NCI-H748 (cell line): ENCODE data around the gene ENOX2.

Experiments
- DNase-seq: peaks from one replicate; lab custom pipeline; 2025; ENCODE audit not compliant: unreplicated experiment; lab: John Stamatoyannopoulos, UW

Gene ENOX2

DNA sequence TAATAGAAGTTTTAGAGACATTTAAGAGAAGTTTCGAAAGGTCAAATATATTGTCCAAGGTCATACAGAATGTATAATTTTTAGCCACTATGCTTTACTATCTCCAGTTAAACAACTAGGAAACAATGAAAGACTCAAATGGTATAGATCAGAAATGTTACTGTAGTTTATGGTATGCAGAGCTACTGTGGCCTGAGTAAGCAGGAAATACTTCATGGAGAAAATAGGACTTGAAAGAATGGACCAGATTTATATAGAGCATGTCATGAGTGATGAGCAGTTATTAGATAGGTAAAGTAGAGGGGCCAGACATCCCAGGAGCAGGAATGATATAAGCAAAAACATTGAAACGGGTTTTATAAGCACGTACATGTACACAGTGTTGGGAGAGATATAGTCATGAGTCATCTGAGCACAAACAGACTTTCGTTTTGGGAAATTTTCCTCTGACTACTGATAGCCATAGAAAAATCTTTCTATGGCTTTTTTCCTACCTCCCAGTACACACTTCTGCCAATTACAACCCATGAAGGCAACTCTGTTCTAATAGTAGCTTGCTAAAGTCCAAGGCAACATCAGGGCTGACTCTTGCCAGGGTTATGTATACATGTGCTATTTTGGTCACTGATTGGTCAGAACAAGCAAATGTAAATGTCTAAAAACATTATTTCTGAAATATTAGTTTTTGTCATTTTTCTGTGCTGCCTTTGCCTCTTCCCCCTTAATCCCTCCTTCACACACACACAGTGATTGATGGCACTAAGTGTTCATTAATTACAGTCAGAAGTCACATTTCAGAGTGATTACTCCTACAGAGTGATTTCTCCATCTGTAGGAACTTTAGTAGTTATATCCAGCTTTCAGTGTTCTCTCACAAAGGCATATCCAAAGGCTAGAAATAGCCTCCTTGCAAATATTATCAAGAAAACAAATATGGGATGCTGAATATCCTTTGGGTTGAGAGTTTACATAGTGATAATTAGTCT is 198.7 kb downstream of the ENOX2 start:
- no peak for DNase-seq

GRCh38 chrX:130702867-130703707 is 199.9 kb downstream of the ENOX2 start:
- no peak for DNase-seq

DNA sequence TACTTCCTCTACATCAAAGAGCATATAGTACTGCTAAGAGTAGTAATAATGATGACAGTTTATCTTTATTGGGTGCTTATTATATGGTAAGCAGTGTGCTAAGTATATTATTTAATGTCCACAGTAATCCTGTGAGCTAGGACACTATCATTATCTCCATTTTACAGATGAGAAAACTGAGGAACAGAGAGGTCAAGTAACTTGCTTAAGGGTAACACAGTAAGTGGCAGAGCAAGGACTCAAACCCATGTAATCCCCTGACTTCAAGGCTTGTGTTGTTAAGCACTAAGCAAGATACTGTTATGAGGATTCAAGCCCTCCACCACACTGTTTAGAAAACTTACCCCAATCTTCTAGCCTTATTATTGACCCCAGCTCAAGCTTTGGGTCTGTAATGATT is 202.4 kb downstream of the ENOX2 start:
- DNase-seq: no peak

GRCh38 chrX:130699618-130700017 is 203.4 kb downstream of the ENOX2 start:
- no peak for DNase-seq

DNA sequence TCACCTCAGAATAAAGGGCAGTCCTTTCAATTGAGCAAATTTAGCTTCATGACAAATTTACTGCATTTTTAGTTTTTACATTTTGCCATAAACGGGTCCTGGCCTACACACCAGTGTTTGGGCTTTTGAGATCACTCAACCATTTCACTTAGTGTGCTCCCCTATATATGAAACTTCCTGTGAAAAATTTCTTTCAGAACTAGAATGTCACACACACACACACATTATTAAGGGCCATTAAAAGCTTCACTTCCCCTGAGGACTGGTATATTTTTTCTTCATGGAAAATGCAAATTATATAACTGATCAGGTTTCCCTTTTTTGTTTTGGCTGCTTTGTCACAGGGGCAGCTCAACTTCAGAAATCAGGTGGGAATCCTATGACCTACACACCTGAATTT is 206.5 kb downstream of the ENOX2 start:
- no peak for DNase-seq

- DNase-seq: no peak
Measured at GRCh38 chrX:130695931-130696330, 207.1 kb downstream of the ENOX2 start.

DNA sequence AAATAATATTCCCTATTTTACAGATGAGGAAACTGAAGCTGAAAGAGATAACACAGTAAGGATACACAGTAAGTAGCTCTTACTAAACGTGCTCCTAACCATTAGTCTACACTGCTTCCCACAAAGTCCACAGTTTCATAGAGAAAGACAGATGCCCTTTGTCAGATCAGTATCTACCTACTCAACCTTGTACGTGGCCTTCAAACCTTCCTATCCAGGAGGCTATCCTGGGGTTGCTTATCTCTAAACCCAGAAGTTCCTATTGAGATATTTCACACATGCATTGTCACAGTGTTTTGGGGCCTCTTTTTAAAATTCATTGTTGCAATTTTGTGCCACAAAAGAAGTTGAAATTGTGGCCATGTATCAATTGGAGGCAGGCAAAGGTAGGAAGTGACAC is 208.0 kb downstream of the ENOX2 start:
- DNase-seq: no peak

- DNase-seq: no peak
Measured at GRCh38 chrX:130691576-130691975, 211.4 kb downstream of the ENOX2 start.

DNA sequence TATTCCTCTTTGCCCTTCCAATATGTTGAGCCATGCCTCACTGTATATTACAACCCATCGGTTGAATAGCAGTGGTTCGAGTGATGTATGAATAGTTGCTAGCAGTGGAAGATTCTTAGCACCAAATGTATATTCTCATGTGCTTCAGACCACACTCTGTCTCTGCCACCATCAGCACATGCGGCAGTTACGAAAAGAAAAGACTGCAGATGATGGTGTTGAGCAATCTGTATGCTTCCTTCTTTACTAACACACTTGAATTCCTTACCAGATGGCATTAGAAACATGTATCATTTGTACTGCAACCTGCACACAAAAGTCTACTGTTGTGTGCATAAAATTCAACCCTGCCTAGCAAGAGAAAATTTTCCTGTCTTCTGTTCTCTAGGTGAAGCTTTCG is 214.6 kb downstream of the ENOX2 start:
- no peak for DNase-seq

- no peak for DNase-seq
Measured at GRCh38 chrX:130682990-130683389, 220.0 kb downstream of the ENOX2 start.

- no peak for DNase-seq
Measured at GRCh38 chrX:130680164-130681035, 222.6 kb downstream of the ENOX2 start.

DNA sequence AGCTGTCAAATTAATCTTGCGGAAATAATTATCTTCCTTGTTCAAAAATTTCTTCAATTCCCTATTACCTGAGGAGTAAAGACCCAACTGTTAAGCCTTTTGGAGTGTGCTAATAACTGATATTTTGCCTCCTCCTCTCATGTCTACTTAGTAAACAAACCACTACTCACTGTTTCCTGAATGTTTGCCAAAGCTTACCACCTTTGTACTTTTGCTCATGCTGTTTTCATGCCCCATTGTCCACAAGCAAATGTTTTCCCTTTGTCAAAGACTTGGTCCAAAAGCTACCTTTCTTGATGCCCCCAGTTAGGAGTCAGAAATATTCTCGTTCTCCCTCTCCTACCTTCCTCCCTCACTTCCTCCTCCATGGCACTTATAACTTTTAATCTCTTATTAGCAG is 226.1 kb downstream of the ENOX2 start:
- DNase-seq: peak; percentile 35

DNA sequence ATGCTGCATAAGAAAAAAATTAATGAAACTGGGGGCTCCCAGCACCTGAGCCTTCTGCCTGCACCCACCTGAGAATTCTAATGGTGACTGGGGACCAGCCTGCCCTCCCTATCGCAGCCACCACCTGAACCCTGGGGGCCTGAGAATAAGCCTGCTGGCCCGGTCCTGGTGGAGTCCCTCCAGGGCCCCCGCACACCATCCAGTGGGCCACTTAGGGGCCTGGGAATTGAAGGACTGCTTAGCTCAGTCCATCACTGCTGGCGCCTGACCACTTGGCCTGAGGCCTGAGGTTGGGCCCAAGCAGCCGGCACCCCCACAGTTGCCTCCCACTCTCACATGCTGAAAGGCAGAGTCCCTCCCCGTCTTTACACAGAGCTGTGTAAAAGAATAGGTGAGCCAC is 230.8 kb downstream of the ENOX2 start:
- DNase-seq: no peak

DNA sequence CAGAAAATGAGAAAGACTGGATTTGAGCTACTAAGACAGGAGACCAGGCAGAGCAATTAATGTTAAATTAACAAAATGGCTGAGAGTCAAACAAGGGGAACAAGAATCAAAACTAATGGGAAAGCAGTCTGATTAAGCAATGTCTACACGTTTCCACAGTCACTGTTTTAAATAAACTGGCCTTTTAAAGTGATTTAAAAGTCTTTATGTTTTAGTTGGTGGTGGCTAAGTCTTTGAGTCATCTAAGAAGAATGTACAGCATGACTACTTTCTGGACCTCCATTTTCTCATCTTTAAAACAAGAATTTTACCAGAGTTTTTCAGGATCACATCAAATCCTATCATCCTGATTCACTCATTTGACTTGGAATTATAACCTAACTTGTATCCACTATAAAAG is 233.8 kb downstream of the ENOX2 start:
- DNase-seq: no peak

DNA sequence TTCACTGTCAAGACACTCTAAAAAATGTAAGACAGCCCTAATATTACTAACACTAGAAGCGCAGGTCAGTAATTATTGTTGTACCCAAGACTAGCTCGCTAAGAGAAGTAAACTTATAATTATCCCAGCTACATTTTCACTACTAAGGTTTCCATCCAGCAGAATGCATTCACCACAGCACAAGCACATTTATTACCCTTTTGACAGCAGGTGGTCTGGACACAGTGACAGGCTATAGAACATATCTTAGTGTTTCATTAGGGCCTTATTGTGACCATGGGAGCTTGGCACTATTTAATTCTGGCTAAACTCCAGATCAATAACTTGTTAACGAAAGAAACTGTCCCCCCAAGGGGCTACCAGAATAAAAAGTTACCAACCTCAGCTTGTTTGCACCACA is 237.7 kb downstream of the ENOX2 start:
- DNase-seq: no peak

GRCh38 chrX:130658310-130658709 is 244.7 kb downstream of the ENOX2 start:
- DNase-seq: no peak

GRCh38 chrX:130654409-130654950 is 248.5 kb downstream of the ENOX2 start:
- no peak for DNase-seq

DNA sequence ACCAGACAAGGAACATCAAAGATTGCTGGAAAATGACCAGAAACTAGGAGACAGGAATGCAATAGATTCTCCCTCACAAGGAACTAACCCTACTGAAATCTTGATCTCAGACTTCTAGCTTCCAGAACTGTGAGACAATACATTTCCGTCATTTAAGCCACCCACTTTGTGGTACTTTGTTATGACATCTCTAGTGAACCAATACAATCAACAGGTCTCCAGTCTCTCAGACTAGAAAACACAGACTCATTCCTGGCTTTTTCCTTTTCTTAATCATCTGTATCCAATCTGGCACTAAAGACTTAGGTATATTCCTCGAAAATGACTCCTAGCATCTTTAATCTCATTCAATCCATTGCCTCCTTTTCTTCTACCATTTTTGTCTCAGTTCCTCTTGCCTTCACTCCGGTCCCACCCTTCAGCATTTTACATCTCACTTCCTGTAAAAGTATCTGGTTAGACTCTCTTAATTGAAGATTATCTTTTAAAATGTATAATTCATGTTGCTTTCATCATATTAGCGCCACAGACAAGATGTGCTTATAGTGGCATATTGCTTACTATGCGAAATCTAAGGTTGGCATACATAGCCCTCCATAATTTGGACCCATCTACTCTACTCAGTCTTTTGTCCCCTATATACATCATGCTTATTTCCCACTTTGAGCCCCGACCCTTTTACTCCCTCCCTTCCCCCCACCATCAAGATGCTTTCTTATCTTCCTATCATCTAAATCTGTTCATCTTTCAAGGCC is 250.0 kb downstream of the ENOX2 start:
- DNase-seq: no peak

DNA sequence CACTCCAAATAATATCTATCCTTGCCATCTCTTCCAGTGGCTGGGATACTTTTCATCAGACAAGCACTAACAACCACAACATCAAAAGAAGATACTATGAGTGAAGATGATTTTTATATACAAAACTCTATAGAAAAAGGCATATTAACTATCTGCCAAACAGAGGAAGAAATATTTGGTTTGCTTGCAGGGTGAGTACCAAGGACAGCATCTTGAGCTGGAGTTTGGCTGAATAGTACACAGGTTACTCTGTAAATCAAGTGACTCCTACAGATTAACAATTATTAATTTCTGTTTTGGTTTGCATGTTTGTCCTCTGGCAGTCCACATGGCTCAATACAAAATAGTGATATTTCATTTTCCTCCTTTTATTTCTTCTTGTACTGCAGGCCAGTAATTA is 253.3 kb downstream of the ENOX2 start:
- DNase-seq: no peak

DNA sequence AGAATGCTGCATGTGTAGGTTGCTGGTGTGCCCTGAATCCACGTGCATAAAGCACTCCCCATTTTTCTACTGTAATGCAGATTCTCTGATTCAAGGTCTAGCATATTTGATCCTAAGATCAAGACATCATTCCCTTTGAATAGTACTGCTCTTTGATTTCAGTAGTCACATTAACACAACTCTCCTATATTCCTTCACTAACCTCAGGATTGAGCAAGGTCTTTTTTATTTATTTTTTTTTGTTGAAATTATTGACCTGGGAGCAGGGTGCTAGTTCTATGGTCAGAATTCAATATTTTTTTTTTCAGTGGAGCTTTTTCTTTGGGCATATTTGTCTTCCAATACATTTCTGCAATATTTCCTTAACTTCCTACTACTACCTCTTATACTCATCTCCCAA is 255.5 kb downstream of the ENOX2 start:
- no peak for DNase-seq
